SK-N-SH treated with all-trans-retinoic acid at 6 μM for 48 hours (cell line): ENCODE results near the gene MRPL33.

Experiments
- ATAC-seq: fragments of 200-7000 bp; cut with Tn5 transposase; 3 replicates; pipeline ENCODE4 v1.9.1; 2020; ENCODE audit warnings: mild to moderate bottlenecking, moderate library complexity
- BACH2 ChIP-seq: fragments of 250-450 bp; sonication (Bioruptor Pico); IDR thresholded peaks from 2 replicates; pipeline ENCODE4 v1.9.0; 2021; ENCODE audit warnings: mild to moderate bottlenecking, borderline replicate concordance
- CSDC2 ChIP-seq: fragments of 250-450 bp; sonication (Bioruptor Pico); IDR thresholded peaks from 2 replicates; pipeline ENCODE4 v1.5.0; 2020; ENCODE audit warnings: mild to moderate bottlenecking, moderate library complexity
- GLIS3 ChIP-seq: fragments of 250-450 bp; sonication (Bioruptor Pico); IDR thresholded peaks from 2 replicates; pipeline ENCODE4 v1.5.0; 2020; ENCODE audit warnings: mild to moderate bottlenecking, moderate library complexity
- ISL1 ChIP-seq: fragments of 250-450 bp; sonication (Bioruptor Pico); IDR thresholded peaks from 2 replicates; pipeline ENCODE4 v2.1.2; 2022; ENCODE audit warnings: mild to moderate bottlenecking, moderate library complexity
- OSR1 ChIP-seq: fragments of 250-450 bp; sonication (Bioruptor Pico); IDR thresholded peaks from 2 replicates; pipeline ENCODE4 v1.8.0; 2022; ENCODE audit warnings: moderate library complexity, mild to moderate bottlenecking, inconsistent platforms
- PPARA ChIP-seq: fragments of 250-450 bp; sonication (Bioruptor Pico); IDR thresholded peaks from 2 replicates; pipeline ENCODE4 v1.5.0; 2020; ENCODE audit warnings: mild to moderate bottlenecking, borderline replicate concordance
- RARB ChIP-seq: fragments of 250-450 bp; sonication (Bioruptor Pico); IDR thresholded peaks from 2 replicates; pipeline ENCODE4 v1.8.0; 2021; ENCODE audit warnings: mild to moderate bottlenecking, moderate library complexity
- SNAI2 ChIP-seq: fragments of 250-450 bp; sonication (Bioruptor Pico); IDR thresholded peaks from 2 replicates; pipeline ENCODE4 v1.5.0; 2020; ENCODE audit warnings: mild to moderate bottlenecking, moderate library complexity
- TCF4 ChIP-seq: fragments of 250-450 bp; sonication (Bioruptor Pico); IDR thresholded peaks from 2 replicates; pipeline ENCODE4 v1.8.0; 2021; ENCODE audit warnings: mild to moderate bottlenecking, moderate library complexity, borderline replicate concordance
- ZC3H10 ChIP-seq: fragments of 250-450 bp; sonication (Bioruptor Pico); IDR thresholded peaks from 2 replicates; pipeline ENCODE4 v1.5.1; 2021; ENCODE audit warnings: mild to moderate bottlenecking, moderate library complexity
- ZFP3 ChIP-seq: fragments of 250-450 bp; sonication (Bioruptor Pico); IDR thresholded peaks from 2 replicates; pipeline ENCODE4 v1.5.0; 2020; ENCODE audit warnings: mild to moderate bottlenecking, moderate library complexity
- ZFP30 ChIP-seq: fragments of 450-650 bp; formaldehyde crosslinking; IDR thresholded peaks from 2 replicates; pipeline ENCODE4 v1.5.0; 2022; ENCODE audit warnings: mild to moderate bottlenecking, moderate library complexity
- ZNF565 ChIP-seq: fragments of 450-650 bp; formaldehyde crosslinking; conservative IDR thresholded peaks from 2 replicates; pipeline ENCODE4 v1.5.0; 2020; ENCODE audit warnings: low read depth, mild to moderate bottlenecking, moderate library complexity
- ZNF70 ChIP-seq: fragments of 450-650 bp; formaldehyde crosslinking; IDR thresholded peaks from 2 replicates; pipeline ENCODE4 v1.5.0; 2020; ENCODE audit warnings: mild to moderate bottlenecking, moderate library complexity
- TF ChIP-seq, protein P1 (sequence below): fragments of 250-450 bp; sonication (Bioruptor Pico); IDR thresholded peaks from 2 replicates; pipeline ENCODE4 v1.8.0; 2021; ENCODE audit warnings: low read depth, mild to moderate bottlenecking, moderate library complexity, borderline replicate concordance
- TF ChIP-seq, protein P2 (sequence below): fragments of 250-450 bp; sonication (Bioruptor Pico); IDR thresholded peaks from 2 replicates; pipeline ENCODE4 v1.5.0; 2020; ENCODE audit warnings: mild to moderate bottlenecking, moderate library complexity
- TF ChIP-seq, protein P3 (sequence below): fragments of 250-450 bp; sonication (Bioruptor Pico); IDR thresholded peaks from 2 replicates; pipeline ENCODE4 v1.5.1; 2020; ENCODE audit warnings: low read depth, mild to moderate bottlenecking, moderate library complexity
- TF ChIP-seq, protein P4 (sequence below): fragments of 250-450 bp; sonication (Bioruptor Pico); IDR thresholded peaks from 2 replicates; pipeline ENCODE4 v1.5.1; 2021; ENCODE audit warnings: mild to moderate bottlenecking, moderate library complexity
- TF ChIP-seq, protein P5 (sequence below): fragments of 250-450 bp; sonication (Bioruptor Pico); IDR thresholded peaks from 2 replicates; pipeline ENCODE4 v1.8.0; 2020; ENCODE audit warnings: mild to moderate bottlenecking, moderate library complexity, borderline replicate concordance

MRPL33 gene

DNA sequence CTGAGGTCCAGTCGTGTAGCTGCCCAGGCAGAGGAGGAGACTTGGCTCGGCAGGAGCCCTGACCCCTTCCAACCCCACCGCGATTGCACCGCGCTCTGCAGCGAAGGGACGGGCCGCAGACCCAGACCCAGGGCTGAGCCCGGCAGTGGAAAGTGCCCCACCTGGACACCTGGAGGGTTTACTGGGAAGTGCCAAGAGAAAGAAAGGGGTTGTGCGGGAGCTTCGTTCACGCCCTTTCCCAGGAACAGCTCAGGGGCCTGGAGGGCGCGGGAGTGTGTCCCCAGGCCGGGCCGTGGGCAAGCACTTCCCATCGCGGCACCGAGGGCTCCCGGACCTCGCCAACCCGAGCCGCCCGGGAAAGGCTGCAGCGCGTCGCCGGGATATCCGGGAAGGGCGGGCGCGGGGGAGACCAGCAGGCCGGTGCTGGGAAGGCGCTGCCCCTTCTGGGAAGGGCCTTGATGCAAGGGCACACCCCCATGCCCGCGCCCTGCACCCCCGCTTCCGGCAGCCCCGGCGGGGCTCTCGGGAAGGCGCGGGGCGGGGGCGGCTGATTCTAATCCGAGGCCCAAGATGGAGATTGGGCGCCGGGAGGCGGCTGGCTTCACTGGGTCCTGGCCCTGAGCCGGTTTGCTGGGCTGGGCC, 36.1 kb upstream of the MRPL33 start:
- no peak for TF ChIP-seq PPARA
- TF ChIP-seq, protein P1, sequence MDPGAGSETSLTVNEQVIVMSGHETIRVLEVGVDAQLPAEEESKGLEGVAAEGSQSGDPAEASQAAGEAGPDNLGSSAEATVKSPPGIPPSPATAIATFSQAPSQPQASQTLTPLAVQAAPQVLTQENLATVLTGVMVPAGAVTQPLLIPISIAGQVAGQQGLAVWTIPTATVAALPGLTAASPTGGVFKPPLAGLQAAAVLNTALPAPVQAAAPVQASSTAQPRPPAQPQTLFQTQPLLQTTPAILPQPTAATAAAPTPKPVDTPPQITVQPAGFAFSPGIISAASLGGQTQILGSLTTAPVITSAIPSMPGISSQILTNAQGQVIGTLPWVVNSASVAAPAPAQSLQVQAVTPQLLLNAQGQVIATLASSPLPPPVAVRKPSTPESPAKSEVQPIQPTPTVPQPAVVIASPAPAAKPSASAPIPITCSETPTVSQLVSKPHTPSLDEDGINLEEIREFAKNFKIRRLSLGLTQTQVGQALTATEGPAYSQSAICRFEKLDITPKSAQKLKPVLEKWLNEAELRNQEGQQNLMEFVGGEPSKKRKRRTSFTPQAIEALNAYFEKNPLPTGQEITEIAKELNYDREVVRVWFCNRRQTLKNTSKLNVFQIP: no peak
- no peak for TF ChIP-seq GLIS3 (CRISPR knock-in tag)
- TF ChIP-seq ZFP30: no peak
- no peak for TF ChIP-seq SNAI2
- TF ChIP-seq, all 23 proteins: peak for 0
- no peak for ATAC-seq

DNA sequence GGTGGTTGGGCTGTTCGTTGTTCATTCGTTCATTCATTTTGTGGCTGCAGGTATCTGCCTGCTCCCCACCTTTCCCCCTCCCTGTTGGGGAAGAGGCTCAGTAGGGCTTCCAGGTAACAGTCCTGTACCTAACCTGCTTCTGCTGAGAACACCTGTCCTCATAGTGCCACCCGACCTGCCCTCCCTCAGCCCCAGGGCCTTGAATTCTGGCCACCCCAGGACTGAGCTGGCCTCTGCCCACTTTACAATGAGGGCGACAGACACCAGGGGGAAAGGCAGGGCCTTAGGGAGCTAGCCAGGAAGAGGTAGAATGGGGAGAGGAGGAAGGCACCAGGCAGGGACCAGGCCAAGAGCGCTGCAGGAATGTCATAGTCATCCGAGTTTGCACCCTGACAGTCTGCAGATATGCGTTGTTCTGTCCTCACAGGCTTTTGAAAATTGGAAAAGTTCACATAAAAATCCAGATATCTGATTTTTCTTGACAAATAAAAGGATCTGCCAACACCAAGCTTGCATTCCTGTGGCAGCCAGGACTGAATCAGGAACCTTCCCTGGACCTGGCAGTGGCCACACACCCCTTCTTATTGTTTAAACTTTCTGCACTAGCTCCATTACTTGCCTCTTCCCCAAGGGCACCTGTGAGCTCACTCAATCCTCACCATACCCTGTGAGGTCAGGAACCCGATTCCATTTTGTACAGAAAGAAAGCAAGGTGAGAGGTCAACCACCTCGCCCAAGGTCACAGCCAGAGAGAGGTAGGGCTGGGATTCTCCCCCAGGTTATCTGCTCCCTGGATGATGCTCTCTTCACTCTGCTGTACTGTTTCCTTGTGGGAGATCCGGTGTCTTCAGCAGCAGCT, 35.3 kb upstream of the MRPL33 start:
- no peak for ATAC-seq
- TF ChIP-seq ZC3H10 (CRISPR knock-in tag) (no peak), RARB (CRISPR knock-in tag) (no peak), ZFP30 (no peak), OSR1 (CRISPR knock-in tag) (no peak), ZNF70 (CRISPR knock-in tag) (no peak), ISL1 (CRISPR knock-in tag) (no peak)
- TF ChIP-seq, protein P2, sequence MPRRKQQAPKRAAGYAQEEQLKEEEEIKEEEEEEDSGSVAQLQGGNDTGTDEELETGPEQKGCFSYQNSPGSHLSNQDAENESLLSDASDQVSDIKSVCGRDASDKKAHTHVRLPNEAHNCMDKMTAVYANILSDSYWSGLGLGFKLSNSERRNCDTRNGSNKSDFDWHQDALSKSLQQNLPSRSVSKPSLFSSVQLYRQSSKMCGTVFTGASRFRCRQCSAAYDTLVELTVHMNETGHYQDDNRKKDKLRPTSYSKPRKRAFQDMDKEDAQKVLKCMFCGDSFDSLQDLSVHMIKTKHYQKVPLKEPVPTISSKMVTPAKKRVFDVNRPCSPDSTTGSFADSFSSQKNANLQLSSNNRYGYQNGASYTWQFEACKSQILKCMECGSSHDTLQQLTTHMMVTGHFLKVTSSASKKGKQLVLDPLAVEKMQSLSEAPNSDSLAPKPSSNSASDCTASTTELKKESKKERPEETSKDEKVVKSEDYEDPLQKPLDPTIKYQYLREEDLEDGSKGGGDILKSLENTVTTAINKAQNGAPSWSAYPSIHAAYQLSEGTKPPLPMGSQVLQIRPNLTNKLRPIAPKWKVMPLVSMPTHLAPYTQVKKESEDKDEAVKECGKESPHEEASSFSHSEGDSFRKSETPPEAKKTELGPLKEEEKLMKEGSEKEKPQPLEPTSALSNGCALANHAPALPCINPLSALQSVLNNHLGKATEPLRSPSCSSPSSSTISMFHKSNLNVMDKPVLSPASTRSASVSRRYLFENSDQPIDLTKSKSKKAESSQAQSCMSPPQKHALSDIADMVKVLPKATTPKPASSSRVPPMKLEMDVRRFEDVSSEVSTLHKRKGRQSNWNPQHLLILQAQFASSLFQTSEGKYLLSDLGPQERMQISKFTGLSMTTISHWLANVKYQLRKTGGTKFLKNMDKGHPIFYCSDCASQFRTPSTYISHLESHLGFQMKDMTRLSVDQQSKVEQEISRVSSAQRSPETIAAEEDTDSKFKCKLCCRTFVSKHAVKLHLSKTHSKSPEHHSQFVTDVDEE (CRISPR knock-in tag): no peak
- TF ChIP-seq, protein P1: no peak

DNA sequence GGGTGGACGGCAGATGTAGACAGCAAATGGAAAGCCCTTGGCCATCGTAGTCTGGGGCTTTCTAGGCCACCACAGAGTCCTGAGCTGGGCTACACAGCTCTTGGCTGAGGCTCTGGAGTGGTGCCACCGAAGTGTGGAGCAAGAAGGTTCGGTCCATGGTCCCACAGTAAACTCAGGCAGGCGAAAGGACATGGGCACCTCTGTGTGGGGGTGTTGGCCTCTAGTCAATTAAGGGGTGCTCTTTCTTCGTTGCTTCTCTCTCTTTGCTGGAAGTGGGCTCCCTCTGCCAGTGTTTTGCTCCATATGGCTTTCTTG, 34.7 kb upstream of the MRPL33 start:
- ATAC-seq: no peak
- TF ChIP-seq ISL1 (CRISPR knock-in tag) (no peak), RARB (CRISPR knock-in tag) (no peak), ZFP3 (CRISPR knock-in tag) (no peak), ZFP30 (no peak), TCF4 (CRISPR knock-in tag) (no peak), OSR1 (CRISPR knock-in tag) (no peak), ZC3H10 (CRISPR knock-in tag) (no peak), BACH2 (CRISPR knock-in tag) (no peak), CSDC2 (CRISPR knock-in tag) (no peak), ZNF565 (no peak), PPARA (no peak), SNAI2 (no peak), GLIS3 (CRISPR knock-in tag) (no peak)
- TF ChIP-seq, protein P1: no peak
- TF ChIP-seq, protein P2 (CRISPR knock-in tag): no peak
- TF ChIP-seq, protein P3, sequence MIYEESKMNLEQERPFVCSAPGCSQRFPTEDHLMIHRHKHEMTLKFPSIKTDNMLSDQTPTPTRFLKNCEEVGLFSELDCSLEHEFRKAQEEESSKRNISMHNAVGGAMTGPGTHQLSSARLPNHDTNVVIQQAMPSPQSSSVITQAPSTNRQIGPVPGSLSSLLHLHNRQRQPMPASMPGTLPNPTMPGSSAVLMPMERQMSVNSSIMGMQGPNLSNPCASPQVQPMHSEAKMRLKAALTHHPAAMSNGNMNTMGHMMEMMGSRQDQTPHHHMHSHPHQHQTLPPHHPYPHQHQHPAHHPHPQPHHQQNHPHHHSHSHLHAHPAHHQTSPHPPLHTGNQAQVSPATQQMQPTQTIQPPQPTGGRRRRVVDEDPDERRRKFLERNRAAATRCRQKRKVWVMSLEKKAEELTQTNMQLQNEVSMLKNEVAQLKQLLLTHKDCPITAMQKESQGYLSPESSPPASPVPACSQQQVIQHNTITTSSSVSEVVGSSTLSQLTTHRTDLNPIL (CRISPR knock-in tag): no peak
- TF ChIP-seq, protein P4, sequence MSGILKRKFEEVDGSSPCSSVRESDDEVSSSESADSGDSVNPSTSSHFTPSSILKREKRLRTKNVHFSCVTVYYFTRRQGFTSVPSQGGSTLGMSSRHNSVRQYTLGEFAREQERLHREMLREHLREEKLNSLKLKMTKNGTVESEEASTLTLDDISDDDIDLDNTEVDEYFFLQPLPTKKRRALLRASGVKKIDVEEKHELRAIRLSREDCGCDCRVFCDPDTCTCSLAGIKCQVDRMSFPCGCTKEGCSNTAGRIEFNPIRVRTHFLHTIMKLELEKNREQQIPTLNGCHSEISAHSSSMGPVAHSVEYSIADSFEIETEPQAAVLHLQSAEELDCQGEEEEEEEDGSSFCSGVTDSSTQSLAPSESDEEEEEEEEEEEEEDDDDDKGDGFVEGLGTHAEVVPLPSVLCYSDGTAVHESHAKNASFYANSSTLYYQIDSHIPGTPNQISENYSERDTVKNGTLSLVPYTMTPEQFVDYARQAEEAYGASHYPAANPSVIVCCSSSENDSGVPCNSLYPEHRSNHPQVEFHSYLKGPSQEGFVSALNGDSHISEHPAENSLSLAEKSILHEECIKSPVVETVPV (CRISPR knock-in tag): no peak
- TF ChIP-seq, protein P5, sequence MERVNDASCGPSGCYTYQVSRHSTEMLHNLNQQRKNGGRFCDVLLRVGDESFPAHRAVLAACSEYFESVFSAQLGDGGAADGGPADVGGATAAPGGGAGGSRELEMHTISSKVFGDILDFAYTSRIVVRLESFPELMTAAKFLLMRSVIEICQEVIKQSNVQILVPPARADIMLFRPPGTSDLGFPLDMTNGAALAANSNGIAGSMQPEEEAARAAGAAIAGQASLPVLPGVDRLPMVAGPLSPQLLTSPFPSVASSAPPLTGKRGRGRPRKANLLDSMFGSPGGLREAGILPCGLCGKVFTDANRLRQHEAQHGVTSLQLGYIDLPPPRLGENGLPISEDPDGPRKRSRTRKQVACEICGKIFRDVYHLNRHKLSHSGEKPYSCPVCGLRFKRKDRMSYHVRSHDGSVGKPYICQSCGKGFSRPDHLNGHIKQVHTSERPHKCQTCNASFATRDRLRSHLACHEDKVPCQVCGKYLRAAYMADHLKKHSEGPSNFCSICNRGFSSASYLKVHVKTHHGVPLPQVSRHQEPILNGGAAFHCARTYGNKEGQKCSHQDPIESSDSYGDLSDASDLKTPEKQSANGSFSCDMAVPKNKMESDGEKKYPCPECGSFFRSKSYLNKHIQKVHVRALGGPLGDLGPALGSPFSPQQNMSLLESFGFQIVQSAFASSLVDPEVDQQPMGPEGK (CRISPR knock-in tag): no peak
